RCC 7860 (cell line): Measurements from ENCODE around the gene IFT88.

Experiments used
- DNase-seq: peaks from one replicate; pipeline ENCODE4 v3.0.0-alpha.2; 2015; ENCODE audit warnings: low spot score
- FAIRE-seq: peaks from 2 replicates; lab custom pipeline; 2012; peaks lifted over from hg19 to GRCh38; lab: Jason Lieb, UNC

Gene IFT88

GRCh38 chr13:20565115-20565736 is 1.7 kb upstream of the IFT88 start:
- FAIRE-seq (no peak), DNase-seq (no peak)

DNA sequence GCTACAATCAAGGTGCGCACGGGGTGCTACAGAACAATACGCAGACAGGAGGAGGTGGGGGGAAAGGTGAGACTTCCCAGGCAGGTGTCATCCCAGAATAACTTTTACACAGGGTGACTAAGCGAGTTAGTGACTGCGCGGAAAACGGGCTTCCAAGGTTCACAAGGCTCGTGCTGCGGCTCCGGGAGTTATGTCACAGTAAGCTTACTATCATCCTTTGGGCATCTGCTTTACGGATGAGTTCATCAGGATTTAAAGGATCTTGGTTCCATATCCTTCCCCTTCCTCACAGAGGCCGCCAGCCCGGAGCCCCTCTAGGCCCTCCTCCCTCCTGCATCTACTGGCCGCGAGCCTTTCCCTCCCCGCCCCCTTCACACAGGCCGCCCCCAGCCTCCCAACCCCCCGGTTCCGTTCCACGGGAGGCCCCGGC is 474 bp upstream of the IFT88 start:
- no peak for FAIRE-seq
- DNase-seq, result peak; percentile 74

DNA sequence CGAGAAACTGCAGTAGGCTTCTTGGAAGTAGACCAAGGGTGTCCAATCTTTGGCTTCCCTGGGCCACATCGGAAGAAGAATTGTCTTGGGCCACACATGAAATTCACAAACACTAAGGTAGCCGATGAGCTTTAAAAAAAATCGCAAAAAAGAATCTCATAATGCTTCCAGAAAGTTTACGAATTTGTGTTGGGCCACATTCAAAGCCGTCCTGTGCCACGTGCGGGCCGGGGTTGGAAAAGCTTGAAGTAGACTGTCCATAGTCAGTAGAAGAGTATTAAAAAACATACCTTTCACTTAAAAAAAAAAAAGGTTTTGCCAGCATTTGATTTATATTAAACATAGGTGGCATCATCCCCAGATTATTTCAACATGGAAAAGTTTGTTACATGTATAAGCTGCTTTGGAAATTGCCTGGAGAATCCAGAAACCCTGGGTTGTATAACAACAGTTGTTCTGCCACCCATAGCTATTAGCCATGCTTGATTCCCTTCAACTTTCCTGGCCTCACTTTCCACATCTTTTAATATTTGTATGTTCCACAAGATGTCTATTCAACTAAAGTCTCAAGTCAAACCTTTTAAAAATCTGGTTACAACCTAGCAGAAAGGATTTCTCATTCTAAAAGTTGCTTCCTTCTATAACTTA is 1.0 kb downstream of the IFT88 start:
- FAIRE-seq, result no peak
- DNase-seq, result no peak

DNA sequence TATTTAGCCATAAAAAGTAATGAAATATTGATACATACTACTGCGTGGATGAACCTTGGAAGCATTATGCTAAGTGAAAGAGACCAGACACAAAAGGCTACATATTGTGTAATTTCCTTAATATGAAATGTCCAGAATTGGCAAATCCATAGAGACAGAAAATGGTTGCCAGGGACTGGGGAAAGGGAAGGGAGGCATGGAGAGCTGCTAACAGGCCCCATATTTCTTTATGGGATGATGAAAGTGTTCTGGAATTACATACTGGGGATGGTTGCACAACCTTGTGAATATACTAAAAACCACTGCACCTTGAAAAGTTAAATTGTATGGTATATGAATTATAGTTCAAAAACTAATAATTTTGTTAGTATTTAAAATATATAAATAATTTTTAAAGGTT is 3.6 kb downstream of the IFT88 start:
- DNase-seq (no peak), FAIRE-seq (no peak)

DNA sequence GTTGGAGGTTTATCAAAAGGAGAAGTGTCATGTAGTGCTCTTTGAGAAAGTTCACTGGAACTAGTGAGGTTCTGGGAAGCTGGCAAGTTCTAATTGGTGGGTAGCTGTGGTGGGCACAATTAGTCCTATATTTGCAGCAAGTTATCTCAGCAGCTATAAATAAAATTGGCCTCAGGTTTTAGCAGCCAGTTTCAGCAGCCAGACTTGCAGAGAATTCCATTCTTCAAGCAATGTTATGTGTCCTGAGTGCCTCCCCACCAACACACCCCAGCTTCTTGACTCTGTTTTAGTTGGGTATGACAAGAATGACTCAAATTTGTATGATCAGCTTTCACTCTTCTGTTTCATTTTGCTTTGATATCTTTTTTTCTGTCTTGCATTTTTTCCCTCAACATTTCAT is 4.7 kb downstream of the IFT88 start:
- no peak for DNase-seq
- no peak for FAIRE-seq

DNA sequence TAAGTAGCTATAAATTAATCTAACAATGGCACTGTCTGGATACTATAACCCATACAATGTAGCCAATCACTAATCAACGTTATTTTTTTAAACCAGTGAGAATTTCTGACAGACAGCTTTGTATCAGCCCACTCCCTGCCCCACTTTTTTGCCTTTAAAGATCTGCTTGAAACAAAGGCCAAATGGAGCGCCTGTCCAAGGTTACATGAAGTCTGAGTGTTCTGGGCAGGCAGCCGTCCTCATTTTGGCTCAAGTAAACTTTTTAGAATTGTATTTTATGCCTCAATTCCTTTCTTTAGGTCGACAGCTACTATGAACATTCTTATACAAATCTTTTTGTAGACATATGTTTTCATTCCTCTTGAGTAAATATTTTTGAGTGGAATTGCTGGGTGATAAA is 6.2 kb downstream of the IFT88 start:
- no peak for DNase-seq
- FAIRE-seq, result no peak

DNA sequence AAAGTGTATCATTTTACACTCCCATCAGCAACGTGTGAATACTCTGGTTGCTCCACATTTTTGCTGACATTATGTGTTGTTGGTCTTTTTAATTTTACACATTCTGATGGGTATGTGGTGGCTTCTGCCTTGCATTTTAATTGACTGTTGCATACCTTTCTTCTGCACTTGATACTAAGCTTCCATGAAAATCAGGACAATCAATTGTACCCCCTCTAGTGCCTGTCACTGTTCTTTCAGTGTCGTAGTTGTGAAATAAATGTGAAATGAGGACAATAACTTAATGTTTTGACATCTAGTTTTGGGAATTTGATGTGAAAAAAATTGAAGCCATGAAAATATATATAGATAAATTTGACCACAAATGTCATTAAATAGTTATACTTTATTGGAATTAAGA is 6.7 kb downstream of the IFT88 start:
- no peak for FAIRE-seq
- DNase-seq, result no peak

GRCh38 chr13:20579191-20579590 is 12.2 kb downstream of the IFT88 start:
- no peak for DNase-seq
- FAIRE-seq, result no peak

DNA sequence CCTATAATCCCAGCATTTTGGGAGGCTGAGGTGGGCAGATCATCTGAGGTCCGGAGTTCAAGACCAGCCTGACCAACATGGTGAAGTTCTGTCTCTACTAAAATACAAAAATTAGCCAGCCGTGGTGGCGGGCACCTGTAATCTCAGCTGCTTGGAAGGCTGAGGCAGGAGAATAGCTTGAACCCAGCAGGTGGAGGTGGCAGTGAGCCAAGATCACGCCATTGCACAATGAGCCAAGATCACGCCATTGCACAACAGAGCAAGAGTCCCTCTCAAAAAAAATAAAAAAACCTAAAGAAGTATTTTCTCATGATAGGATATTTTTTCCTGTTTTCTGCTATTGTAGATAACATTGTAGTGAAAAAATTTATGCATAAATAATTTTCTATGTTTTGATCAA is 13.3 kb downstream of the IFT88 start:
- DNase-seq (no peak), FAIRE-seq (no peak)

GRCh38 chr13:20582026-20582425 is 15.1 kb downstream of the IFT88 start:
- FAIRE-seq, result no peak

GRCh38 chr13:20583803-20584293 is 16.9 kb downstream of the IFT88 start:
- DNase-seq, result no peak
- FAIRE-seq, result no peak

More at GRCh38 chr13:20582026-20582425, 15.1 kb downstream of the IFT88 start:
- DNase-seq, result no peak

DNA sequence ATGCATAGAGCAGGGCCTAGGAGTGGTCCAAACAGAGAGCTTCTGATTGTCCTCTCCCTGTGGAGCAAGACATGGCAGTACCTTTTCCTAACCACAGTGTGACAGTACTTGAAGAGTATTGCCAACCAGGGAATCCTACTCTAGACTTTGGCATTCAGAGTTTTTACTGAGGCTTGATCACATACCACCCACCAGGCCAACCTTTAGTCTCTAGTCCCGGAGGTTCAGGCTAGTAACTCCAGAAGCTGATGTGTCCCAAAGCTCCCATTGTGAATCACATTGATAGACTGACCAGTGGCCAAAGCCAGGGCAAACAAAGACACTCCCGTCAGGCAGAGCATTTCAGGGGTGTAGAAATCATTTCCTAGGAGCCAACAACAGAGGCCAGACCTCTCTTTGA is 18.4 kb downstream of the IFT88 start:
- DNase-seq, result no peak
- no peak for FAIRE-seq

DNA sequence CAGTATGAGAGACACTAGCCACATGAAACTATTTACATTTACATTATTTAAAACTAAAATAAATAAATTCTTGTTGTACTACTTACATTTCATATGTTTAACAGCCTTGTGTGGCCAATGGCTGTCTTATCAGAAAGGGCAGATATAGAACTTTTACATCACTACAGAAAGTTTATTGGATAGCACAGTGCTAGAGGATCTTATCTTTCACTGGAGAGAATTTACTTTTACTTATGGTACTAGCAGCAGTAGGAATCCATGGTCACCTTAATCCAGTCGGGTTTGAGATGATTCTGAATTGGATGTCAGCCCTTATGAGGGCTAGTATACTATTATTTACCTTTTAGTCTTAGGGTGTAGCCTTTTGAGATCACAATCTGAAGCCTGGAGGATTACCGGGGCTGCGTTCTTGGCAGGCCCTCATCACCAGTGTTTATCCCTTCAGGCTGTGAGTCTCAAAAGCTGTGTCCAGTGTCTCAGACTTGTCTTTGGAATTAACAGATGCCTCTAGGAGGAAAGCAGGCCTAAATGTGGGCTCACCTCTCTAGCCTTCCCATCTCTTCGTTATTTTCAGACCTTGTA is 21.7 kb downstream of the IFT88 start:
- FAIRE-seq (no peak), DNase-seq (no peak)

DNA sequence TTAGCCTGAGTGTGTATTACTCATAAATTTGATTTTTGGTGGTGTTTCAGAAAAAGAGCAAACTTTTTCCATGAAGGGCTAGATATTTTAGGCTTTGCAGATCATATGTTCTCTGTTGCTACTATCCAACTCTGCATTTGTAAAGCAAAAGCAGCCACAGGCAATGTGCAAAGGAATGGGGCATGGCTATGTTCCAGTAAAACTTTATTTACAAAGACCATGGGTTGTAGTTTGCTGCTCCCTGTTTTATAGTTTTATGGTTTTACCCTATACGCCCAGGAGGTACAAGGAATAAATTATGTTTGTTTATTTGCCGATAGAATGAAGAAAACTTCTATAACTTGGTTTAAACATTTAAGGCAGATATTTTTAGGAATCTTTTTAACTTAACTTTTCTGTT is 23.6 kb downstream of the IFT88 start:
- DNase-seq (no peak), FAIRE-seq (no peak)

DNA sequence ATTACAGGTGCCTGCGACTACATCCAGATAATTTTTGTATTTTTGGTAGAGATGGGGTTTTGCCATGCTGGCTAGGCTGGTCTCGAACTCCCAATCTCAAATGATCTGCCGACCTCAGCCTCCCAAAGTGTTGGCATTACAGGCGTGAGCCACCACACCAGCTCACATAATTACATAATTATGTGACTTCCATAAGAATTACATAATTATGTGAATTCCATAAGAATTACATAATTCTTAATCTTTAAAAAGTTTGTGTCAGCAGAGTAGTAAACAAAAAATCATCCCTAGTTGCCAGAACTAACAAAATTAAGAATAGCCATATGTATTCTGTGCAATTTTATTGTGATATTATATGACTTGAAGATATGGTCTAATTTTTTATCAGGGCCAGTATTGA is 25.6 kb downstream of the IFT88 start:
- no peak for FAIRE-seq

GRCh38 chr13:20594280-20594679 is 27.3 kb downstream of the IFT88 start:
- DNase-seq (no peak), FAIRE-seq (no peak)

More for the DNA sequence above, 25.6 kb downstream of the IFT88 start:
- no peak for DNase-seq

- no peak for DNase-seq
- FAIRE-seq, result no peak
Measured at GRCh38 chr13:20607015-20607414, 40.1 kb downstream of the IFT88 start.

DNA sequence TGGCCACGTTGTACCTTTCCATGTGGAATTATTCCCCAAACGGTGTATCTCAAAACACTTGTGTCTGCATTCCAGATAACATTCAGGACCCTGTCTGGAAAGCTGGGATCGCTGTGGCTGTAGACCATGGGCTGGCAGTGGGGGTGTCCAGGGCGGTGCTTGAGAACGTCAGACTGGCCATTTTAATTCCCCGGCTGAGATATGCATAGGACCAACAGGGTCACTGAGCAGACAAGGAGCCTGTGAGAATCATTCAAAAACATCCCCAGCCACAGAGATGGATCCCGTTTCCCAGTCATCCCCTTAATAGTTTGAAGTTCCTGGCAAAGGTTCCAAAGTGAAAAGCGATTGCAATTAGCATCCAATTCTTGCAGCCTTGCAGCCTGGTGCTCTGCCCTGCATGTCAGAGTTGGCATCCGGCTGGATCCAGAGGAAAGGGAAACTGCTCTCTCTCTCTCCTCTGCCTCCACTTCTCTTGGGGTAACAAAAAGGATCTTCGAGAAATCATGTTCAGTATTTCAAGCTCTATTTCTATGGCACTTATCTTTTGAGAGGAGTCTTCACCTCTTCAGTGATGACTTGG is 41.6 kb downstream of the IFT88 start:
- DNase-seq, result no peak
- no peak for FAIRE-seq

DNA sequence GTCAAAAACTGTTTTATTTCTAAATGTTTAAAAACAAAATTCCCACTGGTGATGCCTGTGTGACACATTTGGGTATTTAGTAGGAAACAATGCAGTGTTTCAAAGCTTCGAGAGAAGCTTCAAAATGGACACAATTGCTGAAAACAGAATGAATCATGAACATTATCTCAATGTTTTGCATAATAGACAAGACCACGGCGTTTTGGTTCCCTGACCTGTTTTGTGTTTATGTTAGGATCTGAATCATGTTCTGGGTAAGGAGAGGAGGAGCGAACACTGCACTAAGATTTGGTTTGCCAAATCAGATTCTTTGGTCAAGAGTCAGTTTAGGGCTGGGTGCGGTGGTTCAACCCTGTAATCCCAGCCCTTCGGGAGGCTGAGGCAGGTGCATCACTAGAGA is 42.2 kb downstream of the IFT88 start:
- DNase-seq, result no peak
- FAIRE-seq, result no peak

GRCh38 chr13:20610006-20610405 is 43.0 kb downstream of the IFT88 start:
- FAIRE-seq (no peak), DNase-seq (no peak)

GRCh38 chr13:20616059-20616797 is 49.3 kb downstream of the IFT88 start:
- FAIRE-seq (no peak), DNase-seq (no peak)
